ENCODE results near the gene CHMP4A. TPM values are rescaled to one million over a fixed set of nuclear protein-coding genes. Genes with fewer than 3 reads are reported as not detected.
"Not testable (repeated sequence)": the region's sequence is repeated elsewhere in the genome, so short reads cannot be mapped to it uniquely, and the experiment has no call there.

The CHMP4A gene
- polyA plus RNA-seq, 1 donor: 92.5 TPM

- no peak for DNase-seq
- H3K27ac ChIP-seq (ENCODE audit: low read length): no peak overlapping the region
- H3K27me3 ChIP-seq (ENCODE audit: control insufficient read depth, insufficient read depth, low read length): no peaks in the 10 kb centered on the region
Measured at GRCh38 chr14:24206260-24207103, 6.8 kb downstream of the CHMP4A start.

GRCh38 chr14:24204163-24205146 lies 8.8 kb downstream of the CHMP4A start:
- H3K9me3 ChIP-seq (ENCODE audit: control insufficient read depth, low read depth, low read length): no peaks in the 10 kb centered on the region
- H3K4me3 ChIP-seq (ENCODE audit: low read length): no peak overlapping the region
- H3K27ac ChIP-seq (ENCODE audit: low read length): no peak overlapping the region
- no peaks in the 10 kb centered on the region for H3K27me3 ChIP-seq (ENCODE audit: control insufficient read depth, insufficient read depth, low read length)
- WGBS (ENCODE audit: insufficient coverage, low lambda C conversion rate): 100% methylated on average over 3 of the region's 7 CpGs
- no peaks in the 10 kb centered on the region for H3K4me1 ChIP-seq (ENCODE audit: control insufficient read depth, insufficient read depth, low read length)
- peaks cover 53% of the 10 kb centered on the region for H3K36me3 ChIP-seq (ENCODE audit: control insufficient read depth, insufficient read depth, low read length)
- DNase-seq: no peak

More at GRCh38 chr14:24206260-24207103, 6.8 kb downstream of the CHMP4A start:
- Histone ChIP-seq H3K36me3 (ENCODE audit: control insufficient read depth, insufficient read depth, low read length) (peaks cover 67% of the 10 kb centered on the region), H3K4me1 (ENCODE audit: control insufficient read depth, insufficient read depth, low read length) (no peaks in the 10 kb centered on the region), H3K9me3 (ENCODE audit: control insufficient read depth, low read depth, low read length) (no peaks in the 10 kb centered on the region), H3K4me3 (ENCODE audit: low read length) (no peak overlapping the region)
- whole genome bisulfite sequencing (ENCODE audit: insufficient coverage, low lambda C conversion rate): 100% methylated on average over 2 of the region's 11 CpGs

- H3K4me3 ChIP-seq (ENCODE audit: low read length); DNase-seq; H3K27ac ChIP-seq (ENCODE audit: low read length); H3K4me1 ChIP-seq (ENCODE audit: control insufficient read depth, insufficient read depth, low read length); H3K27me3 ChIP-seq (ENCODE audit: control insufficient read depth, insufficient read depth, low read length); H3K9me3 ChIP-seq (ENCODE audit: control insufficient read depth, low read depth, low read length): not testable (repeated sequence)
- WGBS (ENCODE audit: insufficient coverage, low lambda C conversion rate): no CpG with 5 or more reads among the region's 16 CpGs
- peaks cover 44% of the 10 kb centered on the region for H3K36me3 ChIP-seq (ENCODE audit: control insufficient read depth, insufficient read depth, low read length)
Measured at GRCh38 chr14:24203249-24203886, 9.9 kb downstream of the CHMP4A start.

GRCh38 chr14:24202538-24202937 lies 10.8 kb downstream of the CHMP4A start:
- WGBS (ENCODE audit: insufficient coverage, low lambda C conversion rate): 80% methylated on average over 3 of the region's 8 CpGs
- not testable (repeated sequence) for H3K4me3 ChIP-seq (ENCODE audit: low read length); H3K27ac ChIP-seq (ENCODE audit: low read length); H3K9me3 ChIP-seq (ENCODE audit: control insufficient read depth, low read depth, low read length); DNase-seq; H3K27me3 ChIP-seq (ENCODE audit: control insufficient read depth, insufficient read depth, low read length)
- peaks cover 35% of the 10 kb centered on the region for H3K36me3 ChIP-seq (ENCODE audit: control insufficient read depth, insufficient read depth, low read length)
- peaks cover 14% of the 10 kb centered on the region for H3K4me1 ChIP-seq (ENCODE audit: control insufficient read depth, insufficient read depth, low read length)

- WGBS (ENCODE audit: insufficient coverage, low lambda C conversion rate): no CpG with 5 or more reads among the region's 7 CpGs
- DNase-seq: peak in 1 of 2 donors; percentile 79
- no peaks in the 10 kb centered on the region for H3K27me3 ChIP-seq (ENCODE audit: control insufficient read depth, insufficient read depth, low read length)
- H3K36me3 ChIP-seq (ENCODE audit: control insufficient read depth, insufficient read depth, low read length): peaks cover 14% of the 10 kb centered on the region
- H3K4me3 ChIP-seq (ENCODE audit: low read length): no peak overlapping the region
- peaks cover 30% of the 10 kb centered on the region for H3K4me1 ChIP-seq (ENCODE audit: control insufficient read depth, insufficient read depth, low read length)
- H3K9me3 ChIP-seq (ENCODE audit: control insufficient read depth, low read depth, low read length): peaks cover 6% of the 10 kb centered on the region
- H3K27ac ChIP-seq (ENCODE audit: low read length): peak overlapping the region; percentile 54
Measured at GRCh38 chr14:24198814-24199524, 14.3 kb downstream of the CHMP4A start.

GRCh38 chr14:24197056-24197450 lies 16.2 kb downstream of the CHMP4A start:
- Histone ChIP-seq H3K27me3 (ENCODE audit: control insufficient read depth, insufficient read depth, low read length) (no peaks in the 10 kb centered on the region), H3K4me1 (ENCODE audit: control insufficient read depth, insufficient read depth, low read length) (peaks cover 30% of the 10 kb centered on the region), H3K4me3 (ENCODE audit: low read length) (peak overlapping the region; percentile 96), H3K36me3 (ENCODE audit: control insufficient read depth, insufficient read depth, low read length) (peaks cover 21% of the 10 kb centered on the region), H3K27ac (ENCODE audit: low read length) (peak overlapping the region; percentile 40), H3K9me3 (ENCODE audit: control insufficient read depth, low read depth, low read length) (peaks cover 6% of the 10 kb centered on the region)
- WGBS (ENCODE audit: insufficient coverage, low lambda C conversion rate): 89% methylated on average over 1 of the region's 2 CpGs
- no peak for DNase-seq

GRCh38 chr14:24196071-24197055 lies 16.9 kb downstream of the CHMP4A start:
- Histone ChIP-seq H3K9me3 (ENCODE audit: control insufficient read depth, low read depth, low read length) (peaks cover 6% of the 10 kb centered on the region), H3K27ac (ENCODE audit: low read length) (peak overlapping the region; percentile 80), H3K36me3 (ENCODE audit: control insufficient read depth, insufficient read depth, low read length) (peaks cover 23% of the 10 kb centered on the region), H3K27me3 (ENCODE audit: control insufficient read depth, insufficient read depth, low read length) (no peaks in the 10 kb centered on the region), H3K4me3 (ENCODE audit: low read length) (peak overlapping the region; percentile 96), H3K4me1 (ENCODE audit: control insufficient read depth, insufficient read depth, low read length) (peaks cover 30% of the 10 kb centered on the region)
- 0% methylated on average over 4 of the region's 33 CpGs for WGBS (ENCODE audit: insufficient coverage, low lambda C conversion rate)
- peak in 1 of 2 donors; percentile 74 for DNase-seq

- peak within 1 kb of the TSS; percentile 96 for H3K4me3 ChIP-seq (ENCODE audit: low read length)
- H3K27me3 ChIP-seq (ENCODE audit: control insufficient read depth, insufficient read depth, low read length): no peaks in the 10 kb centered on the region
- peak within 1 kb of the TSS; percentile 80 for H3K27ac ChIP-seq (ENCODE audit: low read length)
- peaks cover 21% of the 10 kb centered on the region for H3K36me3 ChIP-seq (ENCODE audit: control insufficient read depth, insufficient read depth, low read length)
- WGBS (ENCODE audit: insufficient coverage, low lambda C conversion rate): no CpG with 5 or more reads among the region's 89 CpGs
- peak; percentile 90 to 95 for DNase-seq
- peaks cover 30% of the 10 kb centered on the region for H3K4me1 ChIP-seq (ENCODE audit: control insufficient read depth, insufficient read depth, low read length)
- peaks cover 6% of the 10 kb centered on the region for H3K9me3 ChIP-seq (ENCODE audit: control insufficient read depth, low read depth, low read length)
Measured at GRCh38 chr14:24195186-24196070, 17.9 kb downstream of the CHMP4A start, which contains the start of gene TM9SF1. Gene TM9SF1 (minus strand): TSS chr14:24195441. CDS start chr14:24195019, 422 bp downstream.

All from large intestine (tissue), 3 donors.